Stimulated activated naive B cell treated with anti-CD40 and anti-IgM and Interleukin-4, amounts not matched to agents 10 μg/mL and 1 μg/mL and 100 μg/mL, for 72 hours (primary cell): Measurements from ENCODE around the gene MCCC1.

Source experiments
- ATAC-seq, 2 donors: fragments of 150-1000 bp; cut with Tn5 transposase; replicated peaks; 2 replicates each; pipeline ENCODE4 v1.10.0; 2021; ENCODE audit warnings: moderate library complexity in 1 of 2
- DNase-seq: peaks from one replicate; pipeline ENCODE4 v3.0.0; 2021
- H3K27ac Mint-ChIP-seq: one replicate; pipeline ENCODE4 v1.8.0; 2022; ENCODE audit warnings: mild to moderate bottlenecking, mixed read lengths
- H3K27me3 Mint-ChIP-seq, 2 donors: one replicate each; pipeline ENCODE4 v1.8.0; 2022; ENCODE audit warnings: mixed read lengths in 2 of 2
- H3K36me3 Mint-ChIP-seq, 2 donors: one replicate each; pipeline ENCODE4 v1.8.0; 2022; ENCODE audit warnings: mixed read lengths in 2 of 2, mild to moderate bottlenecking in 1 of 2
- H3K4me1 Mint-ChIP-seq, 2 donors: one replicate each; pipeline ENCODE4 v1.8.0; 2022; ENCODE audit warnings: mixed read lengths in 2 of 2, mild to moderate bottlenecking in 1 of 2
- H3K4me3 Mint-ChIP-seq, 2 donors: one replicate each; pipeline ENCODE4 v1.8.0; 2022; ENCODE audit warnings: mild to moderate bottlenecking in 2 of 2, mixed read lengths in 2 of 2, moderate library complexity in 1 of 2
- H3K9me3 Mint-ChIP-seq, 2 donors: one replicate each; pipeline ENCODE4 v1.8.0; 2022; ENCODE audit warnings: mixed read lengths in 2 of 2, mild to moderate bottlenecking in 1 of 2

The MCCC1 gene

GRCh38 chr3:183050706-183051105, 48.6 kb downstream of the MCCC1 start:
- Mint-ChIP-seq H3K4me1 (peaks cover 10 to 22% of the 10 kb centered on the region in 2 donors), H3K36me3 (peaks cover 38 to 51% of the 10 kb centered on the region in 2 donors), H3K9me3 (peaks cover 0 to 2% of the 10 kb centered on the region in 2 donors), H3K4me3 (no peak overlapping the region), H3K27ac (no peak overlapping the region), H3K27me3 (no peaks in the 10 kb centered on the region)
- ATAC-seq (no peak), DNase-seq (no peak)

DNA sequence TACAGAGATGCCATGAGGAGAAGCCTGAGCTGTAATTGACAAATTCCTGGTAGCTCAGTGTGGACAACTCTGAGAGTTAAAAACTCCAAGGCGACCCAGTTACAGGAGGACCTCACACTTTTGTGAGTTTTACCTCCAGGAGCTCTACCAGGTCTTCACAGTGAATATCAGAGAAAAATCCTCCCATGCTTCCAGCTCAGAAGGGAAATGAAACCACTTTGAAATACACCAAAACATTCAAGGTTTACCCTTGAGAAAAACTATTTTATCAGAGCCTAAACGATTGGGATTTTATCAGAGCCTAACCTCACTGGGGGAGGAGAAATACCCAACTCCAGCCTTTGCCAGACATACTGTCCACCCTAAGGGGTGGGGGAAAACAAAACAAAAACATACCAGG, 52.4 kb downstream of the MCCC1 start:
- Mint-ChIP-seq H3K27ac (peak overlapping the region; percentile 32), H3K9me3 (peaks cover 0 to 2% of the 10 kb centered on the region in 2 donors), H3K27me3 (no peaks in the 10 kb centered on the region), H3K36me3 (peaks cover 51 to 73% of the 10 kb centered on the region in 2 donors), H3K4me1 (peaks cover 16 to 36% of the 10 kb centered on the region in 2 donors), H3K4me3 (no peak overlapping the region)
- DNase-seq (no peak), ATAC-seq (peak in 1 of 2 donors; percentile 10)

- Mint-ChIP-seq H3K9me3 (no peaks in the 10 kb centered on the region), H3K27ac (no peak overlapping the region), H3K36me3 (peaks cover 37 to 65% of the 10 kb centered on the region in 2 donors), H3K4me1 (peaks cover 16 to 36% of the 10 kb centered on the region in 2 donors), H3K4me3 (no peak overlapping the region), H3K27me3 (no peaks in the 10 kb centered on the region)
- ATAC-seq = peak; percentile 65 to 92
- peak; percentile 1 for DNase-seq
These were observed 54.6 kb downstream of the MCCC1 start for GRCh38 chr3:183044547-183045229.

DNA sequence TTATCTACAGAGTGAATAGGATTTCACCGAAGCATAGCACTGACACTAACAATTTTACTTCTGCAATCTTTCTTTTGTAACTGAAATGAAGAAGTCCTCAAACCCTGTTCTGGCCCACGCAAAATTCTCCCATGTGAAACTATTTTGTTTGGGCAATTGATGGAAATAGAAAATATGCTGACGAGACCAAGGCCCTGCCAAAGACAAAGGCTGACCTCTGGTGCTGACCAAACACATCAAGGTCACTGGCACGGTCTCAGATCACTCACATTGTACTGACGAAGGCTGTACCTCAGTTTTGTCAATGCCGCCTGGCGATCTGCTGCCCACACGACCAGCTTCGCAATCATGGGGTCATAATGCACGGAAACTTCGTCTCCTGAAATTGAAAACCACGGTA, 60.5 kb downstream of the MCCC1 start:
- DNase-seq = no peak
- H3K9me3 Mint-ChIP-seq = no peaks in the 10 kb centered on the region
- H3K27me3 Mint-ChIP-seq = no peaks in the 10 kb centered on the region
- peaks cover 40 to 65% of the 10 kb centered on the region in 2 donors for H3K36me3 Mint-ChIP-seq
- H3K4me1 Mint-ChIP-seq = peaks cover 0 to 9% of the 10 kb centered on the region in 2 donors
- H3K27ac Mint-ChIP-seq = no peak overlapping the region
- no peak overlapping the region for H3K4me3 Mint-ChIP-seq
- no peak for ATAC-seq

DNA sequence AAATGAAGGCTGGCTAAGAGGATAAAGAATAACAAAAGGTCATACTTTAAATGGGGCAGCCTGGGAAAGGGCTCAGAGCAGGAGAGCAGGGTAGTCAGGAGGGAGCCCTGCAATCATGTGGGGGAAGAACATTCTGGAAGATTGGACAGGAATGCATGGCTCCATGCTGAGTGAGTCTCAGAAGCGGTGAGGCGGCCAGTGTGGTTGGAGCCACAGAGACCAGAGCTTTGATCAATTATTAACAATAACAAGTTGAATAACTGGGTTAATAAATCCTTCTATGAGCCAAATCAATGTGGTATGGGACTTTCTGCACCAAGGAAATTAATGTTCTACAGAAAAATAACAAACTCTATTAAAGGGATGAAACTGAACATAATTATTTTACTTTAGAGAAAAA, 61.1 kb downstream of the MCCC1 start:
- Mint-ChIP-seq H3K27ac (no peak overlapping the region), H3K9me3 (no peaks in the 10 kb centered on the region), H3K4me1 (peaks cover 0 to 9% of the 10 kb centered on the region in 2 donors), H3K4me3 (no peak overlapping the region), H3K27me3 (no peaks in the 10 kb centered on the region), H3K36me3 (peaks cover 35 to 64% of the 10 kb centered on the region in 2 donors)
- no peak for ATAC-seq
- DNase-seq = no peak

GRCh38 chr3:183033746-183034145, 65.5 kb downstream of the MCCC1 start:
- DNase-seq (no peak), ATAC-seq (no peak)
- no peaks in the 10 kb centered on the region for H3K27me3 Mint-ChIP-seq
- H3K4me3 Mint-ChIP-seq = no peak overlapping the region
- H3K27ac Mint-ChIP-seq = no peak overlapping the region
- peaks cover 0 to 3% of the 10 kb centered on the region in 2 donors for H3K9me3 Mint-ChIP-seq
- peaks cover 50 to 68% of the 10 kb centered on the region in 2 donors for H3K36me3 Mint-ChIP-seq
- H3K4me1 Mint-ChIP-seq = peaks cover 0 to under 1% of the 10 kb centered on the region in 2 donors

DNA sequence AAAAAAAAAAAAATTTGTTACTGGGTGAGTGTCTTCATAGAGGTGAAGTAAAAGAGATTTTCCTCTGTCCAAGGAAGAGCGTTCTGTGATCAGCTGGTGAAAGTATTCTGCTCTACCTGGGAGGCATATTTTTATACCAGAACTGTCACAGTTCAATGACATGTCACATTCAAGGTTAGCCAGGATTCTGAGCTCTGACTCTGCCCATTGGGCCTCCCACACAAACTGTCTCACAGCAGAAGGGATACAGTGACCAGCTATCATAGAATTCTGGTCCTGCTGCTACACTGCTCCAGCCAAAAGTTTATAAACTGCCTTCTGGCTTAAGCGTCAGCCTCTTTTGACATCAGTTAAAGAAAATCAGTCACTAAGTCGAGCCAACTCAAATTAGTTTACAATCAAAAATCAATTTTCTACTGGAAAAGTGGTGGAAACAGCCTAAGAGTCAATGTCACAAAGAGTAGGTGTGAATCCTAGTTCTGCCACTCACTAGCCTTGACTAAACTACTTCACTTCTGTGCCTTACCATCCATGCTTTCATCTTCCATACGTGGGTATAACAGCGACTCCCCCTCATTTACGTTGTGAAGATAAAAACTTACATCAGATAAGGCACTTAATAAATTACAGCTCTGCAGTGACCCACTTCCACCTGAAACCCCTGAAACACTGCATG, 66.3 kb downstream of the MCCC1 start:
- Mint-ChIP-seq H3K4me3 (no peak overlapping the region), H3K36me3 (peaks cover 54 to 71% of the 10 kb centered on the region in 2 donors), H3K27me3 (no peaks in the 10 kb centered on the region), H3K9me3 (peaks cover 3 to 7% of the 10 kb centered on the region in 2 donors), H3K27ac (no peak overlapping the region), H3K4me1 (no peaks in the 10 kb centered on the region)
- ATAC-seq (no peak), DNase-seq (no peak)

DNA sequence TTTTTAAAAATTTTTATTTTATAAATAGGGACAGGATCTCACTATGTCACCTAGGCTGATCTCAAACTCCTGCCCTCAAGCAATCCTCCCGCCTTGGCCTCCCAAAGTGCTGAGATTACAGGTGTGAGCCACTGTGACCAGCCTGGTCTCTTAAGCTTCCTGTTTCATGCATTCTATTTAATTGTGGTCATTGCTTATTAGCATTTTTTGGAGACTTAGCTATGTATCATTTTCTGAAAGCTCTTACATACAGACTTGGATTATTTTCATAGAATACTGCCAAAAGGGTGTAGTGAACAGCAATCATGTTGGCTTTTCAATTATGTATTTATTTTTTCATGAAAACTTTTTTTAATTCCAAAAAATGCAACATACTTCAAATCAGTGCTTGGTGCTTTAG, 67.5 kb downstream of the MCCC1 start:
- no peaks in the 10 kb centered on the region for H3K4me1 Mint-ChIP-seq
- no peak for DNase-seq
- no peak overlapping the region for H3K4me3 Mint-ChIP-seq
- H3K36me3 Mint-ChIP-seq = peaks cover 49 to 72% of the 10 kb centered on the region in 2 donors
- no peak for ATAC-seq
- H3K27ac Mint-ChIP-seq = no peak overlapping the region
- no peaks in the 10 kb centered on the region for H3K27me3 Mint-ChIP-seq
- peaks cover 3 to 7% of the 10 kb centered on the region in 2 donors for H3K9me3 Mint-ChIP-seq

DNA sequence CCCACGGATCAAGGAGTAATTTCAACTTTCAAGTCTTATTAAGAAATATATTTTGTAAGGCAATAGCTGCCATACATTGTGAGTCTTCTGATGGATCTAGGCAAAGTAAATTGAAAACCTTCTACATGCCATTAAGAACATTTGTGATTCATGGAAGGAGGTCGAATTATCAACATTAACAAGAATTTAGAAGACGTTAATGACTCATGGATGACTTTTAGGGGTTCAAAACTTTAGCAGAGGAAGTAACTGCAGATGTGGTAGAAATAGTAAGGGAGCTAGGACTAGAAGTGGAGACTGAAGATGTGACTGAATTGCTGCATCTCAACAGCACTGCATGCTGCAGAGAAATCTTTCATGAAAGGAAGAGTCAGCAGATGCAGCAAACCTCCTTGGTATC, 70.9 kb downstream of the MCCC1 start:
- Mint-ChIP-seq H3K36me3 (peaks cover 44 to 60% of the 10 kb centered on the region in 2 donors), H3K27ac (no peak overlapping the region), H3K4me1 (no peaks in the 10 kb centered on the region), H3K4me3 (no peak overlapping the region), H3K27me3 (no peaks in the 10 kb centered on the region), H3K9me3 (peaks cover 3 to 7% of the 10 kb centered on the region in 2 donors)
- ATAC-seq = no peak
- no peak for DNase-seq

DNA sequence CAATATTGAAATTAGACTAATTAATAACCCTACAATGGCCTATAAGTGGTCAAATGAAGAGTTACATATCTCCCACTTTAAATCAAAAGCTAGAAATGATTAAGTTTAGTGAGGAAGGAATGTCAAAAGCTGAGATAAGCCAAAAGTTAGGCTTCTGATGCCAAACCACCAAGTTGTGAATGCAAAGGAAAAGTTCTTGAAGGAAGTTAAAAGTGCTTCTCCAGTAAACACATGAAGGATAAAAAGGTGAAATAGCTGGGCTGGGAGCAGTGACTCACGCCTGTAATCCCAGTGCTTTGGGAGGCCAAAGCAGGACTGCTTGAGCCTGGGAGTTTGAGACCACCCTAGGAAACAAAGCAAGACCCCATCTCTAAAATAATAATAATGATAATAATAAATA, 72.0 kb downstream of the MCCC1 start:
- no peak for ATAC-seq
- no peak overlapping the region for H3K27ac Mint-ChIP-seq
- H3K4me3 Mint-ChIP-seq = no peak overlapping the region
- peaks cover 3 to 7% of the 10 kb centered on the region in 2 donors for H3K9me3 Mint-ChIP-seq
- H3K4me1 Mint-ChIP-seq = no peaks in the 10 kb centered on the region
- H3K27me3 Mint-ChIP-seq = no peaks in the 10 kb centered on the region
- H3K36me3 Mint-ChIP-seq = peaks cover 38 to 55% of the 10 kb centered on the region in 2 donors
- no peak for DNase-seq

GRCh38 chr3:183022936-183023516, 76.3 kb downstream of the MCCC1 start:
- Mint-ChIP-seq H3K27me3 (no peaks in the 10 kb centered on the region), H3K36me3 (peaks cover 21 to 41% of the 10 kb centered on the region in 2 donors), H3K4me3 (no peak overlapping the region), H3K4me1 (no peaks in the 10 kb centered on the region), H3K9me3 (no peaks in the 10 kb centered on the region), H3K27ac (no peak overlapping the region)
- no peak for ATAC-seq
- no peak for DNase-seq

GRCh38 chr3:183018421-183019192, 80.7 kb downstream of the MCCC1 start:
- H3K27me3 Mint-ChIP-seq = no peaks in the 10 kb centered on the region
- peaks cover 22 to 40% of the 10 kb centered on the region in 2 donors for H3K36me3 Mint-ChIP-seq
- no peak overlapping the region for H3K4me3 Mint-ChIP-seq
- H3K27ac Mint-ChIP-seq = no peak overlapping the region
- peaks cover 0 to 4% of the 10 kb centered on the region in 2 donors for H3K4me1 Mint-ChIP-seq
- no peaks in the 10 kb centered on the region for H3K9me3 Mint-ChIP-seq
- DNase-seq = no peak
- ATAC-seq = no peak

DNA sequence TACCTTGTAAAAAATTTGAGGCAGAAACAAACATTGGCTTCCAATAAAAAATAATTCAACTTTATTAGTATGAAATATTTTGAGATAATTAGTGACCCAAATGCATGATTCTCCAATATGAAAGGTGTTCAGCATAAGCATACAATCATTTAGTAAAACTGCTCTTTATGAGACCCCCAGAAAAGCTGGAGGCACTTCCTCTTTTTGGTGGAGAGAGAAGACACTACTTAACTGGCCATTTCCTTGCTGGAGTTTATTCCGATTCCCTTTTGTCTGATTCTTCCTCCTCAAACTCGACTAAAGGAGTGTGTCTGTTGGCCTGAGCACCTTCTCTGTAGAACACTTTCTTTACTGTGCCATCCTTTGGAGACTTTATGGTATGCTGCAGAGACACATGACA, 84.1 kb downstream of the MCCC1 start:
- Mint-ChIP-seq H3K4me1 (peaks cover 0 to 4% of the 10 kb centered on the region in 2 donors), H3K4me3 (no peak overlapping the region), H3K36me3 (peaks cover 30 to 45% of the 10 kb centered on the region in 2 donors), H3K9me3 (no peaks in the 10 kb centered on the region), H3K27me3 (no peaks in the 10 kb centered on the region), H3K27ac (peak overlapping the region; percentile 75)
- ATAC-seq (no peak), DNase-seq (no peak)

- ATAC-seq (no peak), DNase-seq (no peak)
- no peak overlapping the region for H3K27ac Mint-ChIP-seq
- peaks cover 25 to 39% of the 10 kb centered on the region in 2 donors for H3K36me3 Mint-ChIP-seq
- H3K9me3 Mint-ChIP-seq = no peaks in the 10 kb centered on the region
- H3K27me3 Mint-ChIP-seq = no peaks in the 10 kb centered on the region
- peaks cover 0 to 4% of the 10 kb centered on the region in 2 donors for H3K4me1 Mint-ChIP-seq
- H3K4me3 Mint-ChIP-seq = no peak overlapping the region
These were observed 85.4 kb downstream of the MCCC1 start for GRCh38 chr3:183013856-183014255.
